NCI-H128 (cell line): ENCODE results near the gene TPRG1.

ENCODE experiments used
- DNase-seq: peaks from one replicate; lab custom pipeline; 2025; ENCODE audit not compliant: unreplicated experiment; lab: John Stamatoyannopoulos, UW

The TPRG1 gene

GRCh38 chr3:189165092-189165612 is 6.6 kb upstream of the TPRG1 start:
- no peak for DNase-seq

GRCh38 chr3:189166321-189166720 is 5.5 kb upstream of the TPRG1 start:
- no peak for DNase-seq

GRCh38 chr3:189167027-189167766 is 4.6 kb upstream of the TPRG1 start:
- no peak for DNase-seq

GRCh38 chr3:189168711-189169110 is 3.1 kb upstream of the TPRG1 start:
- DNase-seq, result no peak

- DNase-seq, result no peak
These were observed 2.0 kb upstream of the TPRG1 start for GRCh38 chr3:189169728-189170127.

- no peak for DNase-seq
These were observed 1.2 kb upstream of the TPRG1 start for GRCh38 chr3:189170559-189170958.

- DNase-seq, result no peak
These were observed 1.1 kb downstream of the TPRG1 start for GRCh38 chr3:189172668-189173419.

GRCh38 chr3:189184566-189184965 is 12.8 kb downstream of the TPRG1 start:
- no peak for DNase-seq

GRCh38 chr3:189186101-189186500 is 14.3 kb downstream of the TPRG1 start:
- DNase-seq, result no peak

- no peak for DNase-seq
These were observed 16.7 kb downstream of the TPRG1 start for GRCh38 chr3:189188466-189188865.

- DNase-seq, result no peak
These were observed 21.0 kb downstream of the TPRG1 start for GRCh38 chr3:189192725-189193124.

- DNase-seq, result no peak
These were observed 23.5 kb downstream of the TPRG1 start for GRCh38 chr3:189195302-189195701.

- DNase-seq, result no peak
These were observed 30.3 kb downstream of the TPRG1 start for GRCh38 chr3:189202106-189202505.

- DNase-seq, result no peak
These were observed 30.8 kb downstream of the TPRG1 start for GRCh38 chr3:189202583-189202982.

- no peak for DNase-seq
These were observed 32.5 kb downstream of the TPRG1 start for GRCh38 chr3:189204167-189204866.

GRCh38 chr3:189204937-189205336 is 33.2 kb downstream of the TPRG1 start:
- DNase-seq, result no peak

GRCh38 chr3:189210251-189210770 is 38.5 kb downstream of the TPRG1 start:
- no peak for DNase-seq

- no peak for DNase-seq
These were observed 40.9 kb downstream of the TPRG1 start for GRCh38 chr3:189212681-189213080.

- no peak for DNase-seq
These were observed 42.9 kb downstream of the TPRG1 start for GRCh38 chr3:189214651-189215050.

- DNase-seq, result peak; percentile 62
These were observed 51.3 kb downstream of the TPRG1 start for GRCh38 chr3:189222927-189223636.

GRCh38 chr3:189225431-189225830 is 53.7 kb downstream of the TPRG1 start:
- DNase-seq, result no peak
